ENCODE results near the gene SEC31A. TPM values are rescaled to one million over a fixed set of nuclear protein-coding genes. Genes with fewer than 3 reads are reported as not detected.
"Not testable (repeated sequence)": the region's sequence is repeated elsewhere in the genome, so short reads cannot be mapped to it uniquely, and the experiment has no call there.

The SEC31A gene
- total RNA-seq, 2 donors from 2014 or later, result 248 to 337 TPM

DNA sequence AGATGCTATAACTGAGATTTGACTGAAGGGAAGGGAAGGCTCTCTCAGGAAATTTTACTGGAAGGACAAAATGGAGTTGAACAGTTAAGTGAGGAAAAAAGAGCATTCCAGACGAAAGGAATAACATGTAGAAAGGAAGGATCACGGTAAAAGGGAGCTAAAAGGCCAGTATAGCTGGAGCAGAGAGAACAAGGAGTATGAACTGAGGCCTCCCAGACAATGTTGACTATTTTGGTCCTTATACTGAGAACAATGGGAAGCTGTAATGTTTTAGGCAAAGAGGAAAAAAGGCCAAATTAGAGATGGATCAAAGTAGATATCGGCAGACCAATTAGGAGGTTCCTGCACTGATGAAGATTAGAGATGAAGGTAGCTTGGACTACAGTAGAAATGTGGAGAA is 65.5 kb downstream of the SEC31A start:
- Histone ChIP-seq H3K4me3 (no peak overlapping the region), H3K27me3 (replicated peaks; ENCODE audit: insufficient read depth) (no peaks in the 10 kb centered on the region), H3K4me1 (ENCODE audit: control insufficient read depth in 1 of 2, low read depth in 2 of 2) (no peaks in the 10 kb centered on the region), H3K36me3 (peaks cover 80% of the 10 kb centered on the region), H3K27ac (no peak overlapping the region), H3K9me3 (no peaks in the 10 kb centered on the region)
- no peak for ATAC-seq (ENCODE audit: insufficient number of reproducible peaks, low FRiP score, low read depth)
- no peak for DNase-seq (ENCODE audit: low spot score)
- TF ChIP-seq, protein P1, sequence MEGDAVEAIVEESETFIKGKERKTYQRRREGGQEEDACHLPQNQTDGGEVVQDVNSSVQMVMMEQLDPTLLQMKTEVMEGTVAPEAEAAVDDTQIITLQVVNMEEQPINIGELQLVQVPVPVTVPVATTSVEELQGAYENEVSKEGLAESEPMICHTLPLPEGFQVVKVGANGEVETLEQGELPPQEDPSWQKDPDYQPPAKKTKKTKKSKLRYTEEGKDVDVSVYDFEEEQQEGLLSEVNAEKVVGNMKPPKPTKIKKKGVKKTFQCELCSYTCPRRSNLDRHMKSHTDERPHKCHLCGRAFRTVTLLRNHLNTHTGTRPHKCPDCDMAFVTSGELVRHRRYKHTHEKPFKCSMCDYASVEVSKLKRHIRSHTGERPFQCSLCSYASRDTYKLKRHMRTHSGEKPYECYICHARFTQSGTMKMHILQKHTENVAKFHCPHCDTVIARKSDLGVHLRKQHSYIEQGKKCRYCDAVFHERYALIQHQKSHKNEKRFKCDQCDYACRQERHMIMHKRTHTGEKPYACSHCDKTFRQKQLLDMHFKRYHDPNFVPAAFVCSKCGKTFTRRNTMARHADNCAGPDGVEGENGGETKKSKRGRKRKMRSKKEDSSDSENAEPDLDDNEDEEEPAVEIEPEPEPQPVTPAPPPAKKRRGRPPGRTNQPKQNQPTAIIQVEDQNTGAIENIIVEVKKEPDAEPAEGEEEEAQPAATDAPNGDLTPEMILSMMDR (IDR thresholded peaks at IDR 0.05), result no peak

GRCh38 chr4:82823062-82823461 is 67.9 kb downstream of the SEC31A start:
- DNase-seq (ENCODE audit: low spot score), result no peak
- H3K4me1 ChIP-seq (ENCODE audit: control insufficient read depth in 1 of 2, low read depth in 2 of 2), result no peaks in the 10 kb centered on the region
- H3K4me3 ChIP-seq, result no peak overlapping the region
- no peaks in the 10 kb centered on the region for H3K27me3 ChIP-seq (replicated peaks; ENCODE audit: insufficient read depth)
- ATAC-seq (ENCODE audit: insufficient number of reproducible peaks, low FRiP score, low read depth), result no peak
- no peaks in the 10 kb centered on the region for H3K9me3 ChIP-seq
- H3K27ac ChIP-seq, result no peak overlapping the region
- TF ChIP-seq, protein P1 (IDR thresholded peaks at IDR 0.05), result no peak
- H3K36me3 ChIP-seq, result peaks cover 88% of the 10 kb centered on the region

GRCh38 chr4:82820689-82821088 is 70.3 kb downstream of the SEC31A start:
- H3K9me3 ChIP-seq, result no peaks in the 10 kb centered on the region
- TF ChIP-seq, protein P1 (IDR thresholded peaks at IDR 0.05), result no peak
- H3K27me3 ChIP-seq (replicated peaks; ENCODE audit: insufficient read depth), result no peaks in the 10 kb centered on the region
- no peak for ATAC-seq (ENCODE audit: insufficient number of reproducible peaks, low FRiP score, low read depth)
- no peak overlapping the region for H3K27ac ChIP-seq
- no peak for DNase-seq (ENCODE audit: low spot score)
- no peak overlapping the region for H3K4me3 ChIP-seq
- H3K4me1 ChIP-seq (ENCODE audit: control insufficient read depth in 1 of 2, low read depth in 2 of 2), result no peaks in the 10 kb centered on the region
- H3K36me3 ChIP-seq, result peaks cover 74% of the 10 kb centered on the region

- H3K4me1 ChIP-seq (ENCODE audit: control insufficient read depth in 1 of 2, low read depth in 2 of 2), result no peaks in the 10 kb centered on the region
- H3K27ac ChIP-seq, result no peak overlapping the region
- peaks cover 58% of the 10 kb centered on the region for H3K36me3 ChIP-seq
- TF ChIP-seq, protein P1 (IDR thresholded peaks at IDR 0.05), result no peak
- ATAC-seq (ENCODE audit: insufficient number of reproducible peaks, low FRiP score, low read depth) (no peak), DNase-seq (ENCODE audit: low spot score) (no peak)
- no peaks in the 10 kb centered on the region for H3K9me3 ChIP-seq
- H3K27me3 ChIP-seq (replicated peaks; ENCODE audit: insufficient read depth), result no peaks in the 10 kb centered on the region
- H3K4me3 ChIP-seq, result no peak overlapping the region
These were observed 72.0 kb downstream of the SEC31A start for GRCh38 chr4:82818664-82819662.

DNA sequence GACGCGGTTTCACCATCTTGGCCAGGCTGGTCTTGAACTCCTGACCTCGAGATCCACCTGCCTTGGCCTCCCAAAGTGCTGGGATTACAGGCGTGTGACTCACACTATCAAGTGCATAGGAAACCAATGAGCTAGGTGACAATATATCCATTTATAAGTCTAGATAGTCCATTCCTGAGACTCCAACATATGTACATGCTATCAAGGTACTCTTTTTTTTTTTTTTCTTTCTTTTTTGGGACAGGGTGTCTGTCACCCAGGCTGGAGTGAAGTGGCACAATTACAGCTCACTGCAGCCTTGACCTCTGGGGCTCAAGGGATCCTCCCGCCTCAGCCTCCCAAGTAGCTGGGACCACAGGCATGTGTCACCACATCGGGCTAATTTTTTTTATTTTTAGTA is 74.1 kb downstream of the SEC31A start:
- not testable (repeated sequence) for H3K4me1 ChIP-seq (ENCODE audit: control insufficient read depth in 1 of 2, low read depth in 2 of 2); H3K27ac ChIP-seq; H3K4me3 ChIP-seq; DNase-seq (ENCODE audit: low spot score); H3K27me3 ChIP-seq (replicated peaks; ENCODE audit: insufficient read depth); ATAC-seq (ENCODE audit: insufficient number of reproducible peaks, low FRiP score, low read depth); H3K9me3 ChIP-seq
- peaks cover 39% of the 10 kb centered on the region for H3K36me3 ChIP-seq
